ENCODE results near the gene DLG2. TPM values are rescaled to one million over a fixed set of nuclear protein-coding genes. Genes with fewer than 3 reads are reported as not detected.

Gene DLG2
- total RNA-seq, 2 experiments from 2014 or later: 6.9 to 8.2 TPM

- no peaks in the 10 kb centered on the region for H3K79me2 ChIP-seq (ENCODE audit: insufficient read depth, low read depth, low read length)
- no peak for DNase-seq (ENCODE audit: low spot score)
- no peaks in the 10 kb centered on the region for H4K20me1 ChIP-seq (ENCODE audit: insufficient read depth, low read length)
- no peak overlapping the region for H3K27ac ChIP-seq (ENCODE audit: low read depth, low read length, poor library complexity, severe bottlenecking)
- no peak overlapping the region for H3K4me3 ChIP-seq (ENCODE audit: low read depth, low read length, poor library complexity, severe bottlenecking)
- ChIA-PET CTCF (ENCODE audit: unreplicated experiment) (no interaction called here), POLR2A (interaction anchor here (1.2 kb wide), 1 partner anchor 49 kb away, joined by 3 read pairs; no protein-coding TSS in a partner anchor)
- BruUV-seq (replicated peaks): no TSS peak
- H3K9me3 ChIP-seq (ENCODE audit: low read length): no peaks in the 10 kb centered on the region
- no peak overlapping the region for H3K4me2 ChIP-seq (ENCODE audit: low read length)
- no peak overlapping the region for H2AFZ ChIP-seq (ENCODE audit: low read length)
- intact Hi-C loops (cut with micrococcal nuclease; ENCODE audit: unreplicated experiment): no loop called here
- H3K36me3 ChIP-seq (ENCODE audit: insufficient read depth, low read length): no peaks in the 10 kb centered on the region
- TF ChIP-seq CTCF (conservative IDR thresholded peaks at IDR 0.05; ENCODE audit: low read length): no peak
- no peak for TF ChIP-seq EZH2phosphoT487 (IDR thresholded peaks at IDR 0.05; ENCODE audit: borderline replicate concordance, low read depth, low read length)
- no peaks in the 10 kb centered on the region for H3K9me2 ChIP-seq (ENCODE audit: insufficient read depth, low read length)
- no peaks in the 10 kb centered on the region for H3K4me1 ChIP-seq (ENCODE audit: insufficient read depth, low read length, poor library complexity, severe bottlenecking)
Observed at GRCh38 chr11:83502041-83502440, 2125.1 kb downstream of the DLG2 start.

- BruUV-seq (replicated peaks): no TSS peak
- TF ChIP-seq EZH2phosphoT487 (IDR thresholded peaks at IDR 0.05; ENCODE audit: borderline replicate concordance, low read depth, low read length): no peak
- no peak for TF ChIP-seq CTCF (conservative IDR thresholded peaks at IDR 0.05; ENCODE audit: low read length)
- H3K4me2 ChIP-seq (ENCODE audit: low read length): no peak overlapping the region
- H2AFZ ChIP-seq (ENCODE audit: low read length): no peak overlapping the region
- H3K9me2 ChIP-seq (ENCODE audit: insufficient read depth, low read length): no peaks in the 10 kb centered on the region
- no peaks in the 10 kb centered on the region for H3K4me1 ChIP-seq (ENCODE audit: insufficient read depth, low read length, poor library complexity, severe bottlenecking)
- H3K36me3 ChIP-seq (ENCODE audit: insufficient read depth, low read length): no peaks in the 10 kb centered on the region
- intact Hi-C loops (cut with micrococcal nuclease; ENCODE audit: unreplicated experiment): no loop called here
- no peak for DNase-seq (ENCODE audit: low spot score)
- no peak overlapping the region for H3K27ac ChIP-seq (ENCODE audit: low read depth, low read length, poor library complexity, severe bottlenecking)
- ChIA-PET CTCF (ENCODE audit: unreplicated experiment) (no interaction called here), POLR2A (interaction anchor here (0.6 kb wide), 1 partner anchor 10 kb away, joined by 3 read pairs; no protein-coding TSS in a partner anchor)
- no peaks in the 10 kb centered on the region for H3K9me3 ChIP-seq (ENCODE audit: low read length)
- H3K4me3 ChIP-seq (ENCODE audit: low read depth, low read length, poor library complexity, severe bottlenecking): no peak overlapping the region
- no peaks in the 10 kb centered on the region for H3K79me2 ChIP-seq (ENCODE audit: insufficient read depth, low read depth, low read length)
- H4K20me1 ChIP-seq (ENCODE audit: insufficient read depth, low read length): no peaks in the 10 kb centered on the region
Observed at GRCh38 chr11:83493917-83494316, 2133.2 kb downstream of the DLG2 start.

GRCh38 chr11:83493034-83493433 lies 2134.1 kb downstream of the DLG2 start:
- POLR2A ChIA-PET: no interaction called here
- no TSS peak for BruUV-seq (replicated peaks)
- no peaks in the 10 kb centered on the region for H3K36me3 ChIP-seq (ENCODE audit: insufficient read depth, low read length)
- no peak overlapping the region for H3K27ac ChIP-seq (ENCODE audit: low read depth, low read length, poor library complexity, severe bottlenecking)
- H2AFZ ChIP-seq (ENCODE audit: low read length): no peak overlapping the region
- intact Hi-C loops (cut with micrococcal nuclease; ENCODE audit: unreplicated experiment): no loop called here
- no peaks in the 10 kb centered on the region for H3K9me3 ChIP-seq (ENCODE audit: low read length)
- no peak overlapping the region for H3K4me2 ChIP-seq (ENCODE audit: low read length)
- CTCF ChIA-PET (ENCODE audit: unreplicated experiment): no interaction called here
- no peaks in the 10 kb centered on the region for H3K4me1 ChIP-seq (ENCODE audit: insufficient read depth, low read length, poor library complexity, severe bottlenecking)
- DNase-seq (ENCODE audit: low spot score): no peak
- TF ChIP-seq CTCF (conservative IDR thresholded peaks at IDR 0.05; ENCODE audit: low read length): no peak
- TF ChIP-seq EZH2phosphoT487 (IDR thresholded peaks at IDR 0.05; ENCODE audit: borderline replicate concordance, low read depth, low read length): no peak
- H4K20me1 ChIP-seq (ENCODE audit: insufficient read depth, low read length): no peaks in the 10 kb centered on the region
- H3K9me2 ChIP-seq (ENCODE audit: insufficient read depth, low read length): no peaks in the 10 kb centered on the region
- H3K4me3 ChIP-seq (ENCODE audit: low read depth, low read length, poor library complexity, severe bottlenecking): no peak overlapping the region
- H3K79me2 ChIP-seq (ENCODE audit: insufficient read depth, low read depth, low read length): no peaks in the 10 kb centered on the region
